ENCODE data around the gene OR9A2.

DNA sequence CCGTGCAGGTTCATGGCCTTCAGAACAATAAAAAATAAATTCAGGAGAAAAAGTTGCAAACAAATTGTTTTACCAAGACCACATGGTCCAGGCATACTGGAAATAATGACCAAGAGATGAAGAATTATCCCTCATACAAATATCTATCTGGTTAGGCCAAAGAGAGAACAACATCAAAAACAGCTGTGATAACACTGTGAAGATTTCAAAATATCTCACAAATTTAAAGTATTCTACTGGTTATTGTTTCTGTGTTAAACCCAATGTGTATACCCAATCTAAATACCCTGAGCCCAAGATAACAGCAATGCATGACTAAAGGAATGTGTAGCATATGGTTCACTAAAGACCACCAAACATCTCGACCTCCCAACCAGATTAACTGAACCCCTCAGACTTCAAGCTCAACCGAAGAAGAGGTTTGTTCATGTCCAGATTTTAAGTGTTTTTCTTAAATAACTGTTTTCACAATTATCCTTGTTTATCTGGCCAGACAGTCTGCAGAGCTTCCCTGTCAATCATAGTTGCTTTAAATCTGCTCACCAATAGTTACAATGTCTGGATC lies 10.9 kb downstream of the OR9A2 start:
- TF ChIP-seq, protein P1, sequence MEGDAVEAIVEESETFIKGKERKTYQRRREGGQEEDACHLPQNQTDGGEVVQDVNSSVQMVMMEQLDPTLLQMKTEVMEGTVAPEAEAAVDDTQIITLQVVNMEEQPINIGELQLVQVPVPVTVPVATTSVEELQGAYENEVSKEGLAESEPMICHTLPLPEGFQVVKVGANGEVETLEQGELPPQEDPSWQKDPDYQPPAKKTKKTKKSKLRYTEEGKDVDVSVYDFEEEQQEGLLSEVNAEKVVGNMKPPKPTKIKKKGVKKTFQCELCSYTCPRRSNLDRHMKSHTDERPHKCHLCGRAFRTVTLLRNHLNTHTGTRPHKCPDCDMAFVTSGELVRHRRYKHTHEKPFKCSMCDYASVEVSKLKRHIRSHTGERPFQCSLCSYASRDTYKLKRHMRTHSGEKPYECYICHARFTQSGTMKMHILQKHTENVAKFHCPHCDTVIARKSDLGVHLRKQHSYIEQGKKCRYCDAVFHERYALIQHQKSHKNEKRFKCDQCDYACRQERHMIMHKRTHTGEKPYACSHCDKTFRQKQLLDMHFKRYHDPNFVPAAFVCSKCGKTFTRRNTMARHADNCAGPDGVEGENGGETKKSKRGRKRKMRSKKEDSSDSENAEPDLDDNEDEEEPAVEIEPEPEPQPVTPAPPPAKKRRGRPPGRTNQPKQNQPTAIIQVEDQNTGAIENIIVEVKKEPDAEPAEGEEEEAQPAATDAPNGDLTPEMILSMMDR (IDR thresholded peaks at IDR 0.05 in 8 of 11, conservative IDR thresholded peaks at IDR 0.05 in 3 of 11): no peak
- TF ChIP-seq POLR2A (IDR thresholded peaks at IDR 0.05) (no peak), POLR2AphosphoS5 (IDR thresholded peaks at IDR 0.05) (no peak)

Measured in spleen (tissue), 7 donors.